Activated CD4-positive, CD25-positive, alpha-beta regulatory T cell treated with anti-CD3 and anti-CD28 coated beads, Interleukin-2, amount 50 U/mL, for 16 hours (primary cell): ENCODE data around the gene TMEM45B.
"Not testable (repeated sequence)": the region's sequence is repeated elsewhere in the genome, so short reads cannot be mapped to it uniquely, and the experiment has no call there.

ENCODE experiments used
- DNase-seq: peaks from one replicate; pipeline ENCODE4 v3.0.0-alpha.2; 2020; ENCODE audit warnings: low read depth, low spot score

The TMEM45B gene

GRCh38 chr11:129815596-129816461, at the start of gene TMEM45B:
Gene TMEM45B, plus strand, starts transcription at chr11:129815848. Its CDS starts 36,635 bp downstream, at chr11:129852483.
- no peak for DNase-seq

DNA sequence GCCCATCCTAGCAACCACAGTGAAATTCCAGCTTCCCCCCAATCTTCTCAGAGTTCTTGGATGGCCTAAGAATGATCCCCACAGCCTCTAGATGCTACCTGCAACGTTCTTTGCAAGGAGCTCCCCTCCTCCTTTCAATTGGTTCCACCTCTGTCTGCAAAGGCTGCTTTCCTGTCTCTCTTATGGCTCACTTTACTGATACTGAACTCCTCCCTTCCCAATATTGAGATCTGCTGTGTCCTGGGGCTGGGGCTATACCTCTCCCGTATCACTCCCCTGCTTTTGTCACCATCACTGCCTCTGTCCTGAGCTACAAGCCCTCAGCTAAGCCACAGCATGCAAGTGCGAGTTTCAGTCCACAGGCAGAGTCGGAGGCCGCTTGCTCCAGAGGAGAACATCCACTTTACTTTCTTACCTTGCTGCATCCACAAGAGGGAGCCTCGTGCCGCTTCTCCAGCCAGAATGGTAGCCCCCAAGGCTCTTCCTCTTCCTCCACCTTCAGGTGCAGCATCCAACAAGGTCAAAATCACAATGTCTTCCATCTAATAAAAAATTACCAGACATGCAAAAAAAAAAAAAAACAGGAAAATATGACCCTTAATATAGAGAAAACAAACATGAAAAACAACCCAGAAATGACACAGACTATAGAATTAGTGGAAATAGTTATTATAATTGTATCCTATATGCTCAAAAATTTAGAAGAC, 48.6 kb upstream of the TMEM45B start:
- no peak for DNase-seq

DNA sequence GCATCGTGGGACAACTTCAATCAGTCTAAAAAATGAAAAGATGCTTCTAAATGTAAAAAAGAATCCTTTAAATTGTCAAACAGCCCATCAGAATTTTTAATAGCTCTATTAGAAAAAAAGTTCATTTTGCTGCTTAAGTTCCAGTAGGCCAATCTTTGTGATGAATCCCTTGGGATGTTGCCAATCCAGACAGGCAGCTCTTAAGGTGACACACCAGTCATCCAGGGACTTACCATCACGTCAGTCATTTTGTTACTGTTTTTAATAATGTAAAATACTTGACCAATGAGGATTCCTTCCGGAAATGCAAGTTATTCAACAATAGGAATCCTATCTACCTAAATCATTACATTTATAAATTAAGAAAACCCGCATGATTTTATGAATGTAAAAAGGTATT, 47.8 kb upstream of the TMEM45B start:
- no peak for DNase-seq

GRCh38 chr11:129768356-129768755, 47.3 kb upstream of the TMEM45B start:
- no peak for DNase-seq

- no peak for DNase-seq
Observed at GRCh38 chr11:129769059-129769458, 46.6 kb upstream of the TMEM45B start.

- no peak for DNase-seq
Observed at GRCh38 chr11:129770993-129771392, 44.7 kb upstream of the TMEM45B start.

DNA sequence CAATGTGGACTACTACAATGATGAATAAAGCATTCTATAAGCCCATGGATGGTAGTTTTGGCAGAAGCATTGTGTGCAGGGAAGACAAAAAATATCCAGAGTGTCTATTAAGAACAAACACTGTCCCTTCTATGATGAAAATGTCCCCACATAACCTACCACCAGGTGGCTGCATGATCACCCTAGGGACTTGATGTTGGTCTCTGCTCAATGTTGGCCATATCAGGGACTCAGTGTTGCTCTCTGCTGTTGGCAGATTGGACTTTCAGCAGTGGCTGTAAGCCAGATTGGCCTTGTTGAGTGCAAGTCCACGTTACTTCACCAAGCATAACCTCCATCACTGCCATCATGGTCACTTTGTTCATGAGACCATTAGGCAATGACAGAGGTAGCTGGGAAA, 44.2 kb upstream of the TMEM45B start:
- not testable (repeated sequence) for DNase-seq

DNA sequence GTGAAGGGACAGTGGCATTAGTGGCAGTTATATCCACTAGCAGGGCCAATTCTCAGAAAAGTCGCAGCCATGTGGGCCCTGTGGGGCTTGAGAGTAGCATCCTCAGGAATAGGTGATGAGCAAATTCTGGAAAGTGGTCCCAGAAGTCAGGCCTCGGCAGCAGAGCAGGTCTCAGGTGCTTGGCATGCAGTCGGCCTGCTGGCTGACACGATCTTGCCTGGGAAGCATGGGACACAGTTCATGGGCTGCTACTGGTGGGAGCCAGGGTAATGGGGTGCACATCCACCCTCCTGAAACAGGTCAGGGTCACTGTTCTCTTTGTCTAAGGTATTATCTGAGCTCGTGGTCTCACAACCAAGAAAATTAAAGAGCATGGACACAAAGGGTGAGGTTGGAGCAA, 36.8 kb upstream of the TMEM45B start:
- DNase-seq = no peak

DNA sequence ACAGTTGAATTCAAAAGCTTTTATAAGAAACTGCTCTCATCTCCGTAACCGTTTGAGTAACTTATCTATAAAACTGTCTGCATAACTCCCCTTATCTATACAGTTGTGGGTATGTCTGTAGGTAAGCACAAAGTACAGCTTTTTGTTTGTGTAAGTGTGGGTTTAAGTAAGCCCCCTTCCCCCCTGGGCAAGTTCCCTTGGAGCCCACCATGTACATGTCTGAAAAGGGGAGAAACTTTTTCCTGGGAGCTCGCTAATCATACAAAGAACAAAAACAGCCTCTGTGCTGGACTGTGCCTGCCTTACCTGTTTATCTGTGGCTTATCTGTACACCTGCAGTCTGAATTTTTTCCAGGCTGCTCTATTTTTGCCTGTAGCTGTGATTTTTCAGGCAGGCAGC, 36.3 kb upstream of the TMEM45B start:
- no peak for DNase-seq

DNA sequence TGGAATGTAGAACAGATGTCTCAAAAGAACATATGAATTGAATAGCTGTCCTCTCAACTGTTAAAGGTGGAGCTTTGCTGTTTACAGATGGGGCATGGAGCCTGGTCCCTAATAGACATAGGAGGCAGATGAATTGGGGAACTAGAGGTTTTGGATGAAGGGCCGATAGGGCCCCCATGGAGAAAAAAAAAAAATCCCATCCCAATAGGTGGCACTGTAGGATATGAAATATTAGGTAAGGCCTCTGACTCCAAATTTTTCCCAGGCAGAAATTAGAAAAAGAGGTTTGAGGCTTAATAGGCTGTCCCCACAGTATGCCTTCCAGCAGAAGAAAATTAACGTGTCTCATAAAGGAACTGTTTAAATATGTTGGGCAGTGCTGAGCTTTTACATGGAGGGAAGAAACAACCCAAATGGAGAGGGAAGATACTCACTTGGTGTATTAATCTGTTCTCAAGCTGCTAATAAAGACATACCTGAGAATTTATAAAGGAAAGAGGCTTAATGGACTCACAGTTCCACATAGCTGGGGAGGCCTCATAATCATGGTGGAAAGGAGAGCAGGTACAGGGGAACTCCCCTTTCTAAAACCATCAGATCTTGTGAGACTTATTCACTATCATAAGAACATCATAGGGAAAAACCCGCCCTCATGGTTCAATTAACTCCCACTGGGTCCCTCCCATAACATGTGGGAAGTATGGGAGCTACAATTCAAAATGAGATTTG, 30.1 kb upstream of the TMEM45B start:
- no peak for DNase-seq

DNA sequence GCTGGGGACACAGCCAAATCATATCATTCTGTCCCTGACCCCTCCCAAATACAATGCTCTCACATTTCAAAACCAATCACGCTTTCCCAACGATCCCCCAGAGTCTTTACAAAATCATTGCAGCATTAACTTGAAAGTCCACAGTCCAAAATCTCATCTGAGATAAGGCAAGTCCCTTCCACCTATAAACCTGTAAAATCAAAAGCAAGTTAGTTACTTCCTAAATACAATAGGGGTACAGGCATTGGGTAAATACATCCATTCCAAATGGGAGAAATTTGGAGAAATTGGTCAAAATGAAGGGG, 29.6 kb upstream of the TMEM45B start:
- DNase-seq = not testable (repeated sequence)

- DNase-seq = no peak
Observed at GRCh38 chr11:129787532-129788155, 28.0 kb upstream of the TMEM45B start.

DNA sequence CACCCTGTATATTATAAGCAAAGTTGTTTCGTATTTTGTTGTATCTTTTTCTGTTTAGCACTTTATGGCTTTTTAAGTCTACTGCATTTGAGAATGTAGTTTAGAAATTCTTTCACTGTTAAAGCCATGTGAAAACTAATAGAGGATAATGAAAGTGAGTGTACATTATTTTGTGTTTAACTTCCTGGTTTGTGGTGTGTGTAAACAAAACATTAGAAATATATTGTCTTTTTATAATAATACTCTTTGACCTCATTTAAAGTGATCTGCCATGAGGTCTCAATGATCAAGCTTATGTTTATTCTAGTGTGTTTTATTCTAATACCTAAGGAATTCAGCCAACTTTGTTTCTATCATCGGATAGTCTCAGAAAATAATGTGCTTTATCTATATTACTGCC, 27.4 kb upstream of the TMEM45B start:
- no peak for DNase-seq

- no peak for DNase-seq
Observed at GRCh38 chr11:129790106-129790505, 25.5 kb upstream of the TMEM45B start.

GRCh38 chr11:129791515-129791914, 24.1 kb upstream of the TMEM45B start:
- no peak for DNase-seq

GRCh38 chr11:129792663-129793062, 23.0 kb upstream of the TMEM45B start:
- DNase-seq = no peak

- no peak for DNase-seq
Observed at GRCh38 chr11:129795089-129795488, 20.6 kb upstream of the TMEM45B start.

- DNase-seq = no peak
Observed at GRCh38 chr11:129798212-129798611, 17.4 kb upstream of the TMEM45B start.

GRCh38 chr11:129800162-129800561, 15.5 kb upstream of the TMEM45B start:
- not testable (repeated sequence) for DNase-seq

DNA sequence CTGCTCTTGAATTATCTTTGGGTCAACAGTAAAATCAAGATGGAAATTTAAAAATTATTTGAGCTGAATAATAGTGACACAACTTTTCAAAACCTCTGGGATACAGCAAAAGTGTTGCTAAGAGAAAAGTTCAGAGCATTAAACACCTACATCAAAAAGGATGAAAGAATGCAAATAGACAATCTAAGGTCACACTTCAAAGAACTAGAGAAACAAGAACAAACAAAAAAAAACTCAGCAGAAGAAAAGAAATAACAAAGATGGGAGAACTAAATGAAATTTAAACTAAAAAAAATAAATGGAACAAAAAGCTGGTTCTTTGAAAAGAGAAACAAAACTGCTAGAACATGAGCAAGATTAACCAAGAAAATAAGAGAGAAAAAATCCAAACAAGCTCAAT, 15.0 kb upstream of the TMEM45B start:
- no peak for DNase-seq

GRCh38 chr11:129803533-129803932, 12.1 kb upstream of the TMEM45B start:
- DNase-seq = no peak

DNA sequence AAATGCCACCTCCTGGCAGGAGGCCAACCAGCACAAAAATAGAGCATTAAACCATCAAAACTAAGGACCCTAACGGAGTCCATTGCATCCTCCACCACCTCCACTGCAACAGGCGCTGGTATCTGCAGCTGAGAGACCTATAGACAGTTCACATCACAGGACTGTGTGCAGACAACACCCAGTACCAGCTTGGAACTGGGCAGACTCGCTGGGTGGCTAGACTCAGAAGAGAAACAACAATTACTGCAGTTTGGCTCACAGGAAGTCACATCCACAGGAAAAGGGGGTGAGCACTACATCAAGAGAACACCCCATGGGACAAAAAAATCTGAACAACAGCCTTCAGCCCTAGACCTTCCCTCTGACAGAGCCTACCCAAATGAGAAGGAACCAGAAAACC, 11.6 kb upstream of the TMEM45B start:
- DNase-seq = no peak
